Esophagus (tissue), 2 donors: Measurements from ENCODE around the gene SF3A2. TPM values are rescaled to one million over a fixed set of nuclear protein-coding genes. Genes with fewer than 3 reads are reported as not detected.

Experiments used
- H3K27ac ChIP-seq, 2 donors: one replicate each; pipeline ENCODE4 v1.5.1; 2013; ENCODE audit warnings: low read depth in 2 of 2, mild to moderate bottlenecking in 2 of 2, inconsistent platforms in 1 of 2, low read length in 1 of 2, moderate library complexity in 1 of 2
- H3K27me3 ChIP-seq, 2 donors: one replicate each; pipeline ENCODE4 v1.6.1; 2013; ENCODE audit warnings: low read length in 2 of 2, control low read depth in 1 of 2, mild to moderate bottlenecking in 1 of 2; ENCODE audit not compliant: insufficient read depth in 2 of 2, control insufficient read depth in 1 of 2
- H3K36me3 ChIP-seq, 2 donors: one replicate each; pipeline ENCODE4 v1.6.1; 2013; ENCODE audit warnings: low read length in 1 of 2; ENCODE audit not compliant: control insufficient read depth in 2 of 2, insufficient read depth in 2 of 2
- H3K4me1 ChIP-seq, 2 donors: one replicate each; pipeline ENCODE4 v1.6.1; 2013; ENCODE audit warnings: low read length in 1 of 2; ENCODE audit not compliant: control insufficient read depth in 2 of 2, insufficient read depth in 2 of 2
- H3K4me3 ChIP-seq, 2 donors: one replicate each; pipeline ENCODE4 v1.5.1; 2013; ENCODE audit warnings: low read length in 2 of 2, mild to moderate bottlenecking in 2 of 2, low read depth in 1 of 2, moderate library complexity in 1 of 2
- H3K9me3 ChIP-seq, 2 donors: one replicate each; pipeline ENCODE4 v1.6.1; 2013; ENCODE audit warnings: mild to moderate bottlenecking in 2 of 2, low read depth in 1 of 2, low read length in 1 of 2, moderate library complexity in 1 of 2; ENCODE audit not compliant: control insufficient read depth in 2 of 2, insufficient read depth in 1 of 2
- WGBS, 2 donors: extraction: QIAGEN DNeasy Blood & Tissue Kit; methylation state at CpG; one replicate each; pipeline ENCODE4 v1.1.7; 2013; 5-methylcytosine and 5-hydroxymethylcytosine counted together
- polyA plus RNA-seq, 2 donors: library from polyadenylated mRNA; stranded (reverse); fragments of 200-250 nt; gene quantifications; one replicate each; pipeline ENCODE4 v1.2.3, GENCODE V29; 2013
- donor health status: healthy with polysubstance abuse.
- donor health status: Bipolar disorder and iron deficiency.

Gene SF3A2
- polyA plus RNA-seq, 2 donors: 38.2 to 55.3 TPM

DNA sequence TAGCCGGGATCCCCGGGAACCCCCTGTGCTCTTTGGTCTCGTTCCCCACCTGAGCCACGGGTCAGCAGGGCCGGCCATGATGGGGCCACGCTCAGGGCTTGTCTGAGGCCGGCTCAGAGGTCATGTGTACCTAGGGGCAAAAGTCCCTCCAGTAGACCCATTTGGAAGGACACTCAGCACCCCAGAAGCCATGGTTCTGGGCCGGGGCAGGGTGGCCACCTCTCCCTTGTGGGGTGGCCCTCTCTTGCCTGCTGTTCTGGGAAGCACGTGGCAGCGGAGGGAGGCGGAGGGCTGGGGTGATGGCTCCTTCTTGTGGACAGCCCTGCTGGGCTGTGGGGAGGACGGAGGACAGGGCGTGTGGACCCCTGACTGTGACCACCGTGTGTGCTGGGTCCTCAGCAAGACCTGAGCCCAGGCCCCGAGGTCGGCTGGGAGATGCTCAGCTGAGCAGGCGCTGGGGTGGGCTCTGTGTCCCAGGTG, 51.8 kb downstream of the SF3A2 start:
- 80 to 84% methylated on average over 16 to 17 of the region's 17 CpGs for WGBS, 2 donors
- Histone ChIP-seq H3K36me3 (no peaks in the 10 kb centered on the region), H3K9me3 (no peaks in the 10 kb centered on the region), H3K27me3 (peaks cover 0 to 9% of the 10 kb centered on the region in 2 donors), H3K27ac (no peak overlapping the region), H3K4me3 (no peak overlapping the region), H3K4me1 (peaks cover 0 to 15% of the 10 kb centered on the region in 2 donors)

DNA sequence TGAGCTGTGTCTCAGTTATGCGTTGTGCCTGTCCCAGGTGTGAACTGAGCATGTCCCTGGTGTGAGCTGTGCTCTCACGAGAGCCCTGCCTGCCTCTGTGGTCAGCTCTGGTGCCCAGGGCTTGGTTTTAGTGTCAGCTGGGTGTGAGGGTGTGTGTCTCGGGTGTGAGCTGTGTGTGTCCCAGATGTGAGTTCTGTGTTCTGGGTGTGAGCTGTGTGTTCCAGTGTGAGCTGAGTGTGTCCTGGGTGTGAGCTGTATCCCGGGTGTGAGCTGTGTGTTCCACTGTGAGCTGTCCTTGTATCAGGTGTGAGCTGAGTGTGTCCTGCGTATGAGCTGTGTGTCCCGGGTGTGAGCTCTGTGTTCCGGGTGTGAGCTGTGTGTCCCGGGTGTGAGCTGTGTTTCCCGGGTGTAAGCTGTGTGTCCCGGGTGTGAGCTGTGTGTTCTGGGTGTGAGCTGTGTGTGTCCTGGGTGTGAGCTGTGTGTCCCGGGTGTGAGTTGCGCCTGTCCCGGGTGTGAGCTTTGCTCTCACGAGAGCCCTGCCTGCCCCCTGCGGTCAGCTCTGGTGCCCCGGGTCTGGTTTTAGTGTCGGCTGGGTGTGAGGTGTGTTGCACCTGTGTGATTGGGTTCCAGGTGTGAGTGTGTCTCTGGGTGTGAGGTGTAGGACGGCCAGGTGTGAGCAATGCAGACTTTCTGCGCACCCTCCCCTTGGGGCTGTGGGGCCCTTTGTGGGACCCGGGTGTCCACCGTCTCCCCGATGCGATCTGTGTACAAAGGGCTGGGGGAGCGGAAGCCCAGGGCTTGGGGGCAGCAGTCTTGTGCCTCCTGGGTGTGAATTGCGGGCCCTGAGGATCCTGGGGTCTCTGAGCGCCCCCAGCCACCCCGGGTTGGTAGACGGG, 52.4 kb downstream of the SF3A2 start:
- Histone ChIP-seq H3K9me3 (no peaks in the 10 kb centered on the region), H3K4me3 (no peak overlapping the region), H3K4me1 (peaks cover under 1 to 15% of the 10 kb centered on the region in 2 donors), H3K36me3 (no peaks in the 10 kb centered on the region), H3K27me3 (peaks cover 0 to 9% of the 10 kb centered on the region in 2 donors), H3K27ac (peak overlapping the region in 1 of 2 donors; percentile 38)
- 50 to 52% methylated on average over 28 of the region's 28 CpGs for WGBS, 2 donors

DNA sequence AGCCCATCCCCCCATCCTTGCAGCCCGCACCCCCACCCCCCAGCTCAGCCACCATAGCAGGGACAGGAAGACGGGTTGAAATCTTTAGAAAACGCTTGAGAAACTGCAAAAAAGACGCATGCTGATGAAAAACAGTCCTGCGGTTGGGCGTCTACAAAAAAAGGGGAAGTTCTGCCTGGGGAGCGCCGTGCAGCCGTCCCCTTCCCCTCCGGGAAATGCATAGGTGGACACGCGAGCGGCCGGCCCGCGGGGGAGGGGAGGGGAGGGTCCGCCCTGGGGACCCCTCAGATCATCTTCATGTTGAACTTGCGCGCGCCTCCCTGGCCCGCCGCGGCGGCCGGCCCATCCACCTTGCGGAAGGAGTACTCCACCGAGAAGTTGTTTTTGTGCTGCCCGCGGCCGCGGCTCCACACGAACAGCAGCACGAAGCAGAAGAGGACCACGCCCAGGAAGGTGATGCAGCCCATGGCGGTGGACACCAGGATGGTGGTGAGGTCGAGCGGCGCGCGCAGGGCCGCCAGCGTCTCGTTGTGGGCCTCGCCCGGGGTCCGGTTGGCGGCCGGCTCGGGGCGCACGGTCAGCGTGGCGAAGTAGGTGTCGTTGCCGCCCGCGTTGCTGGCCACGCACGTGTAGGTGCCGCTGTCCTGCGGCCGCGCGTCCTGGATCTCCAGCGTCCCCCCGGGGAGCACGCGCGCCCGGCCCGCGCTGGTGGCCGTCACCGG, 53.3 kb downstream of the SF3A2 start:
- peak overlapping the region in 1 of 2 donors; percentile 28 for H3K27ac ChIP-seq
- peaks cover 0 to 9% of the 10 kb centered on the region in 2 donors for H3K27me3 ChIP-seq
- H3K4me3 ChIP-seq: peak overlapping the region; percentile 2 to 44
- no peaks in the 10 kb centered on the region for H3K9me3 ChIP-seq
- H3K4me1 ChIP-seq: peaks cover 4 to 15% of the 10 kb centered on the region in 2 donors
- no peaks in the 10 kb centered on the region for H3K36me3 ChIP-seq
- 2% methylated on average over 63 to 74 of the region's 74 CpGs for WGBS, 2 donors

DNA sequence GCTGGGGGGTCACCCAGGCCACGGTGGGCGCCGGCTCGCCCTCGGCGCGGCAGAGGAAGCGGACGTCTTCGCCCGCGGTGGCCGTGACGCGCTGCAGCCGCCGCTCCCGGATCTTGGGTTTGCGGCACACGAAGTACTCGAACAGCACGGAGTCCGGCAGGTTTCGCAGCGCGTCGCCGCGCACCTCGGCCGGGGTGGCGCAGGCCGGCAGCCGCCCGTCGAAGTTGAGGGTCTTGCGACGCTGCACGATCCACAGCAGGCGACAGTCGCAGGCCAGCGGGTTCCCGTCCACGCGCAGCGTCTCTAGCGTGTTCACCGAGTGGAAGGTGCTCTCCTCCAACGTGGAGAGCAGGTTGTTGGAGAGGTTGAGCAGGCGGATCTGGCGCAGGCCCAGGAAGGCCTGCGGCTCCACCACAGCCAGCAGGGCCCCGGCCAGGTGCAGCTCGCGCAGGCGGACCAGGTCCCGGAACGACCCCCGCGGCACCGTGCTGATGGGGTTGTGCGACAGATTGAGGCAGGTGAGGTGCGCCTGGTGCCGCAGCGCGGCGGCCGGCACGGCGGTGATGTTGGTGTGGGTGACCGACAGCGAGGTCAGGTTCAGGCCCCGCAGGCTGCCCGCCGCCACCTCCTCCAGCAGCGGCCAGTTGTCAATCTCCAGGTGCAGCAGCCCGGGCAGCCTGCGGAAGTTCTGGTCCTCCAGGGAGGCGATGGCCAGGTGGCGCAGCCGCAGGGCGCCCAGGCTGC, 54.0 kb downstream of the SF3A2 start:
- peak overlapping the region; percentile 2 to 44 for H3K4me3 ChIP-seq
- H3K4me1 ChIP-seq: peaks cover 5 to 15% of the 10 kb centered on the region in 2 donors
- no peaks in the 10 kb centered on the region for H3K36me3 ChIP-seq
- no peaks in the 10 kb centered on the region for H3K9me3 ChIP-seq
- 2 to 3% methylated on average over 64 to 82 of the region's 82 CpGs for WGBS, 2 donors
- peak overlapping the region in 1 of 2 donors; percentile 28 for H3K27ac ChIP-seq
- peaks cover 0 to 9% of the 10 kb centered on the region in 2 donors for H3K27me3 ChIP-seq

DNA sequence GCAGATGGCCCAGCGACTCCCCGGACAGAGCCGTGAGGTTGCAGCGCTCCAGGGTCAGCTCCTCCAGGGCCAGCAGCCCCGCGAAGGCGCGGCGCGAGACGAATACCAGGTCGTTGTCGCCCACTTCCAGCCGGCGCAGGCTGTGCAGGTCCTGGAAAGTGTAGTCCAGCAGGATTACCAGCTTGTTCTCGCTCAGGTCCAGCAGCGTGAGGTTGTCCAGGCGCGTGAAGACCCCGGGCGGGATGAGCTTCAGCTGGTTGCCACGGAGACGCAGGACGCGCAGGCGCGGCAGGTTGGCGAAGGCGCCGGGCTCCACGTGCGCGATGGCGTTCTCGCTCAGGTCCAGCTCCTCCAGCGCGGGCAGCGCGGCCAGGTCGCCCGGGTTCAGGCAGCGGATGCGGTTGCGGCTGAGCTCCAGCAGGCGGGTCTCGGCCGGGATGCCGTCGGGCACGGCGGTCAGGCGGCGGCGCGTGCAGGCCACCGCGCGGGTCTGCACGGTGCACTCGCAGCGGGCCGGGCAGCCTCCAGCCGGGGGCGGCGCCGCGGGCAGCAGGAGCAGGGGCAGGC, 54.6 kb downstream of the SF3A2 start:
- Histone ChIP-seq H3K27ac (no peak overlapping the region), H3K27me3 (peaks cover 0 to 9% of the 10 kb centered on the region in 2 donors), H3K9me3 (no peaks in the 10 kb centered on the region), H3K4me3 (peak overlapping the region; percentile 2 to 44), H3K36me3 (no peaks in the 10 kb centered on the region), H3K4me1 (peaks cover 5 to 15% of the 10 kb centered on the region in 2 donors)
- WGBS, 2 donors: 15 to 17% methylated on average over 50 to 67 of the region's 67 CpGs

DNA sequence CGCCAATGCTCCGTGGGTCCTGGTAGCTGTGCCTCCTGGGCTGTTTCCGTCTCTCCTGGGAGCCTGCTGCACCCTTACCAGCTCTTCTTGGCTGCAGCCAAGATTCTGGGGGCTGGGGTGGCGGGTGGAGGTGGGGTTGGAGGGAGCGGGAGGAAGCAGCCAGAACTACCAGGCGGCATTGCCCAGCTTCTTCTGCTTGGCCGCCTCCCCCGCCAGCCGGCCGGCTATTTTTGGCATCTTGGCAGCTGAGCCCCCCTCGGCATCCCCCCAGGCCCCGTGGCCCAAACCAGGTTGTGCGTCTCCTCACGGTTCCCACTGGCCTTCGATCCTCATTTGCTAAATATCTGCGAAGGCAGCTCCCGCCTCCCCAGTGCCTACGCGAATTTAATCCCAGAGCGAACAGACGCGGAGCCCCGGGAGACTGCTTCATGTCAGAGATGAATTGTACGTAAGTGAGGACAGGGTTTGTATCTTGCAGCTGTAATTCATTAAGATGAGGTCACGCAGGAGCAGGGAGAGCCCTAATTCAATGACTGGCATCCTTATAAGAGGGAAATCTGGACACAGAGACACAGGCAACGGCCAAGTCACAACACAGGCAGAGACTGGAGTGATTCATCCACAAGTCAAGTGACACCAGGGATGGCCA, 58.2 kb downstream of the SF3A2 start:
- H3K27ac ChIP-seq: peak overlapping the region in 1 of 2 donors; percentile 2

DNA sequence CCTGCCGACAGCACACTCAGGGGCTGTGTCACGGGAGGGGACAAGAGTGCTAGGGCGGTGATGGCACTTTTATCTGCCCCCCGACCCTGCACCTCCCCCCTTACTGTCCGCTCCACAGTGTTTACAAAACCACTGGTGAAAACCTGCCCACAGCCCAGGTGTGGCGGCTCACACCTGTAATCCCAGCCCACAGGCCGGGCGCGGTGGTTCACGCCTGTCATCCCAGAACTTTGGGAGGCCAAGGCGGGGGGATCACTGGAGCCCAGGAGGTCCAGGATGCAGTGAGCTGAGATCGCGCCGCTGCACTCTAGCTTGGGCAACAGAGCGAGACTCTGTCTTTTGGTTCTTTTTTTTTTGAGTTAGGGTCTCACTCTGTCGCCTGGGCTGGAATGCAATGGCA, 59.5 kb downstream of the SF3A2 start:
- Histone ChIP-seq H3K36me3 (no peaks in the 10 kb centered on the region), H3K4me3 (no peak overlapping the region), H3K27ac (no peak overlapping the region), H3K4me1 (peaks cover 4 to 5% of the 10 kb centered on the region in 2 donors), H3K9me3 (no peaks in the 10 kb centered on the region), H3K27me3 (peaks cover 0 to 4% of the 10 kb centered on the region in 2 donors)
- WGBS, 2 donors: 79 to 80% methylated on average over 16 of the region's 16 CpGs

More for the DNA sequence above, 58.2 kb downstream of the SF3A2 start:
- H3K27me3 ChIP-seq: peaks cover 0 to 4% of the 10 kb centered on the region in 2 donors
- peaks cover 5 to 15% of the 10 kb centered on the region in 2 donors for H3K4me1 ChIP-seq
- H3K36me3 ChIP-seq: no peaks in the 10 kb centered on the region
- no peaks in the 10 kb centered on the region for H3K9me3 ChIP-seq
- 21 to 32% methylated on average over 26 of the region's 26 CpGs for WGBS, 2 donors
- H3K4me3 ChIP-seq: no peak overlapping the region
